ENCODE data around the gene CCDC6.

GRCh38 chr10:59814878-59815277, 91.5 kb downstream of the CCDC6 start:
- no peak for TF ChIP-seq CTCF (tag by site-specific recombination; IDR thresholded peaks at IDR 0.05)
- TF ChIP-seq ZNF692 (tag by site-specific recombination; IDR thresholded peaks at IDR 0.05), result no peak
- TF ChIP-seq FEZF1 (tag by site-specific recombination; IDR thresholded peaks at IDR 0.05), result no peak
- no peak for TF ChIP-seq ZNF211 (tag by site-specific recombination; IDR thresholded peaks at IDR 0.05; ENCODE audit: low read depth)
- TF ChIP-seq YY1 (tag by site-specific recombination; IDR thresholded peaks at IDR 0.05), result no peak
- no peak for TF ChIP-seq ZBTB21 (tag by site-specific recombination; IDR thresholded peaks at IDR 0.05)
- TF ChIP-seq REST (tag by site-specific recombination; IDR thresholded peaks at IDR 0.05), result no peak
- TF ChIP-seq ZNF138 (tag by site-specific recombination; IDR thresholded peaks at IDR 0.05; ENCODE audit: borderline replicate concordance), result no peak
- no peak for TF ChIP-seq ZNF140 (tag by site-specific recombination; IDR thresholded peaks at IDR 0.05)
